ENCODE measurements around the gene KIF26B.

The KIF26B gene

DNA sequence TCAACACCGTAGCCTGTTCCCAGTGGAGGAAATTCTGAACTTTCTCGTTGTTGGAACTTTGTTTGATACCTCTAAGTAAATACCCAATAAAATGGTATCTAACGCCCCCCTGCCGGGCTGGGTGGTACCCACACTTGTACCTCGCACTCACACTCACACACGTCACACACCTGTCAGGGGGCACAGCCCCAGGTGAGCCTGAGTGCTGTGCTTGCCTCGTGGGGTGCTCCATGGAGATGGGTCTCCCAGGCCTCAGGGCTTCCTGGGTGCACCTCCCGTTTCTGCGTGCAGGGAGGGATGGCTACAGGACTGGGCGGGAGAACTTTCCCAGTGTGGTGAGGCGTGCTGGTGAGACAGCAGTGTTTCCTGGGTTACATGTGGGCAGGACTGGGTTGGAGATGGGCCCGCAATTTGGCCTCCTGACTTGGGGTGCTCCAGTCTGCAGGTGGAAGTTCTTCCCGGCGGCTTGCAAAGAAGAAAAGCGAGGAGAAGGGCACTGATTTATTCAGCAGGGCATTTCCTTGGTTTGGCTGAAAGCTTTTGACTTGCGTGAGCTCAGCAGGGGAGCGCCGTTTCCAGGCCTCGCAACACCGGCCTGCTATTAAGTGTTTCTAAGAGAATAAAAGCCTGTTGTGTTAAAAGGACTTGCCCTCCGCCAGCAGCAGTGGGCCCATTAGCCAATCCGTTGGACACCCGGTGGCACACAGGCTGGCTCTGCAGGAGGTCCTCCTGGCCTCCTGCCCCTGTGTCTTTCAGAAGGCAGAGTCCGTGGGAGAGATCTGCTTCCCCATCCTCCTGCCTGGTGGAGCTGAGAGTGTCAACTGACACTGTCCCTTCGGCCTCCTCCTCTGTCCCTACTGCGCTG, 79.7 kb downstream of the KIF26B start:
- no peak for DNase-seq (ENCODE audit: low read depth in 1 of 2, low spot score in 1 of 2)

DNA sequence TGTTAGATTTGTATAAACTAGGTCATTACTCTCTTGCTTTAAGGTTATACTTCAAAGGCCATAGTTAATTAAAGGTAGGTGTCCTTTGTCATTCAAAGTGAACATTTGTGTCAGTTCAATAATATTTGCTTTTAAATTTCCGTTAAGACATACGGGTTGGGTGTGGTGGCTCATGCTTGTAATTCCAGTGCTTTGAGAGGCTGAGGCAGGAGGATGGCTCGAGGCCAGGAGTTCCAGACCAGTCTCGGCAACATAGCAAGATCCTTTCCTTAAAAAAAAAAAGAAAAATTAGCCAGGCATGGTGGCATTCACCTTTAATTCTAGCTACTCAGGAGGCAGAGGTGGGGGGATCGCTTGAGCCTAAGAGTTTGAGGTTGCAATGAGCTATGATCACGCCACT, 80.4 kb downstream of the KIF26B start:
- no peak for DNase-seq (ENCODE audit: low read depth in 1 of 2, low spot score in 1 of 2)

DNA sequence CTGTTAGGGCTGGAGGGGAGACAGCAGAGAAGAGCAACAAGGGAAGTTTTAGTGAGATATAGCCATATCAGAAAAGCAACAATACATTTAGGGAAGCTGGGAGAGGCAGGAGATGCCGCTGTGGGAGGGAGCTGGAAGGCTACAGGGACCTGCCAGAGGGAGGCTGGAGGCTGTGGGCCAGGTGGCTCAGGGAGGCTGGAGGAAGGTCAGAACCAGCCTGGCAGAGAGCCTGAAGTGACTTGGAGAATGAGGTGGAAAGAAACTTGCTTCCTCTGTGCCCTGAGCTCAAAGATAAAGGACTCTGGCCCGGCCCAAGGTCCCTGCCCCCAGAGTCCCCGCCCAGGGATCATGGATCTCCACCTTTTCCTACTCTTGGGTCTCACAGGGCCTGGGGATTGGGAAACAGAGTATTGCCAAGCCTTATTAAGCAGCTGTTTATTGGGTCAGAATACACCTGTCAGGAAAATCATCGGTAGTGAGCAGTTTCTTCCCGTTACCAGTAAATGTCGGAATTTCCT, 85.9 kb downstream of the KIF26B start:
- DNase-seq (ENCODE audit: low read depth in 1 of 2, low spot score in 1 of 2) = no peak

DNA sequence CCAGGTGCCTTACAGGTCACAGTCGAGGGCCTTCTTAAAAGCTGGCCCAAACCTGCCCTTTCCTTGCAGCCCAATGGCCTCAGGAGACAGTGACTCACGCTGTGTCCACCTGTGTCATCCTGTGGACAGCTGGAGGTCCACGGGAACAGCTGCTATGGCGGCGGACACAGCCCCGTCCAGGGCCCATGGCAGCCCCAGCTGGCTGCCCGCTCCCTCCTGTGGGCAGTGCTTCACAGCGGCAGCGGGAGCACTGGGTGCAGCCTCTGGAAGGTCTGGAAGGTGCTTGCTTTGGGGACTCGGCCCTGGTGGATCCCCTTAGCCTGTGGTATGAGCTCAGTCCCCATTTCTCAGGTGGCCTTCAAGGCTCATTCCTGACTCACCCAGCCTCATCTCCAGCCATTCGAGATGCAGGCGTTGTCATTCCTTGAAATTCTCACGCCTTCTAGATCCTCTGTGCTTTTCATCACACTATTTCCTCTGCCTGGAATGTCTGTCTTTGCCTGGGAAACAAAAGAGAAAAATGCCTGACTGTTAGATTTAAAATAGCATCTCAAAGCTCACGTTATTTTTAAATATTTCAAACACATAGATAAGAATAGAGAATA, 86.8 kb downstream of the KIF26B start:
- DNase-seq (ENCODE audit: low read depth in 1 of 2, low spot score in 1 of 2) = no peak

DNA sequence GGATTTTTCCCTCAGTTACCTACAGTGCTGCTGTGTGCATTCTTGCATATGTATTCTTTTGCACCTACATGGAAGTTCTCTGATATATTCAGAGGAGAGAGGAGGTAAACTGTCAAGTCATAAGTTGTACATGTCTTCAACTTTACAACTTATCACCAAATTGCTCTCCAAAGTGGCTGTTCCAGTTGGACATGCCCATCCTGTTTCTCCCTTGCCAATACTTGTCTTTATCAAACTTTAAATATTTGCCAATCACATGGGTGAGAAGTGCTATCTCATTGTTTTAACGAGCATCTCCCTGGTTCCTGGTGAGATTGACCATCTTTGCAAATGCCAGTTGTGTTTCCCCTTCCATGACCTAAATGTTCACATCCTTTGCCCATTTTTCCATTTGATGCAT, 88.2 kb downstream of the KIF26B start:
- no peak for DNase-seq (ENCODE audit: low read depth in 1 of 2, low spot score in 1 of 2)

DNA sequence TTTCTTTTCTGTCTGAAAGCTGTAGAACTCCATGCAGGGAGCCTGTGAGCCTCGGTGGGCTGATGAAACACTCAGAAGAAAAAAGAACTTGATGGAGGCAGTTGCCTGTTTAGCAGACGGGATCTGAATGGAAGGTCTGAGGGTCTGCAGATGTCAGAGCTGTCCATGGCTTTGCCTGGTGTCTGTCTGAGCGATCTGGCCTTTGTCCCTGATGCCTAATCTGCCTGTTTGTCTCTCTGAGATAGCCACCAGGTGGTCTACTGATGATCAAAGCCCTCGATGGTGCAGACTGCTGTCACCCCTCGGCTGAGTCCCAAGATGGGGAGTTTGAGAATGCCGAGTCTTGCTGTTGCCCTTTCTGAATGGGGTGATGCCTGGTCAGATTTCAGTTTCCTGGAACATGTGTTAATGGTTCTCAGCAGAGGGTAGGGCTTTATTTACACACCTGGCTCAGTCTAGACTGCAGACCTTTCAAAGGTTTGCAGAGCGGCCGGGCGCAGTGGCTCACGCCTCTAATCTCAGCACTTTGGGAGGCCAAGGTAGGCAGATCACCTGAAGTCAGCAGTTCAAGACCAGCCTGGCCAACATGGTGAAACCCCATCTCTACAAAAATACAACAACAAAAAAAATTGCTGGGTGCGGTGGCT, 90.4 kb downstream of the KIF26B start:
- DNase-seq (ENCODE audit: low read depth in 1 of 2, low spot score in 1 of 2) = no peak

DNA sequence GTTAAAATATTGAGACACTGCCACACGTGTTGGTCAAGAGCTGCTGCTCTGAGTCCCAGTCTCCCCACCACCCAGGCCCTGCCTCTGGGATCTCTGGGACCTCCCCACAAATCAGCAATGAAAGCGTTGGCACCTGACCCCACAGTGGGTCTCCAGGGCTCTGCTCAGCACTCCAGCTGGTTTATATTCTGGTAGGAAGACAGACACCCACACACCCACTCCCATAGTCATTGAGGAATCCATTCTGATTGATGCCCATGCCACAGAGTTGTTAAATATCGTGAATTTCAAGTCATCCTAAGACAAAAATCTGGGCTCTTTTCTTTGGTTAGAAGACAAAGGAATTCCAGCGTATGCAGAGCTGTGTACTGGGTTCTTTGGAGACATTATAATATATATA, 91.6 kb downstream of the KIF26B start:
- no peak for DNase-seq (ENCODE audit: low read depth in 1 of 2, low spot score in 1 of 2)

DNA sequence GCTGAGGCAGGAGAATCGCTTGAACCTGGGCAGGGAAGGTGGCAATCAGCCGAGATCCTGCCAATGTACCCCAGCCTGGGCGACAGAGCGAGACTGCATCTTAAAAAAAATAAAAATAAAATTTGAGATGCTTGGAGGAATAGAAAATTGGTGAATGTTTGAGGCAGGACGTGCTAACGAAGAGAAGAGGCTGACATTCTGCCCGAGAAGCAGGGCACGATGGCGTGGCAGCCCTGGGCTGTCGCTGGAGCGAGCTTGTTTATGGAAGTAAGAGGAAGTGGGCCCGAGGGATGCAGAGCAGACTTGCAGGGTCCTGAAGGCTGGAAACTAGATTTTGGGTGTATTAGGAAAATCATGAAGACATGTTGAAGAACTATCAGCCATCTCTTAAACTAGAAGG, 92.6 kb downstream of the KIF26B start:
- no peak for DNase-seq (ENCODE audit: low read depth in 1 of 2, low spot score in 1 of 2)

DNA sequence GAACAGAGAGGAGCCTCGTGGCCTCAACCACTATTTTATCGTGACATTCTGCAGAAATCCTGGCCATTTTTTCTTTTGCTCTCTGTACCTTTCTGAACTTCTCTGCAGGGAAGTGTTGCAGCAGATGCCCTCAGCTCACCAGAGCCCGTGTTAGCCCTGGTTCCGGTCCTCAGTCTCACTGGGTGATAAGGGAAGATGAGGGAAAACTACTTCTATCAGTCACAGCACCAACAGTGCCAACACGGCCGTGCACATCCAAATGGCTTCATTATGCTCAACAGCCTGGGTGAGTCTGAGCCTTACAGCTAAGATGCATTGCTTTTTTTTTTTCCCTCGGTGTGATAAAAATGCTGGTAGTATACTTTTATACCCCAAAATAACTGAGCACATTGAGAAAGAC, 93.0 kb downstream of the KIF26B start:
- DNase-seq (ENCODE audit: low read depth in 1 of 2, low spot score in 1 of 2) = no peak

DNA sequence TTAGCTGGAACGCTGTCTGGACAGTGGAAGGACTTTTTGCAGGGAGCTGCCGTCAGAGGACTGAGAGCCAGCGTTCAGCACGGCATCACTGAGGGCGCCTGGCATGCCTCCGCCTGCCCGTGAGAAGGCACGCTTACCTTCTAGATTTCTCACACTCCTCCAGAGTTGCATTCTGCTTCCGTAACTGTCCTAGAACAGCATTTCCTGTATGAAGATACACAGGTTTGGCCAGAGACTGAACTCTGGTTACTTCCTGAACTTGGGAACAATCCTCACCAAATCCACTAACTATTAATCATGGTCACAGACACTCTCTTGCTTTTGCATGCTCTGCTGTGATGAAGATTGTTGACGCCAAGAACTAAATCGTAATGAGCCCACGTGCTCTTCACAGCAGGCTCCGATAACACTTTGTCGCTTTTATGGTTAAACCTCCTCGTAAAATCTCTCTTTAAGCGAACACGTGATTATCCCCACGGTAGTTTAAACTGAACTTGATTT, 93.5 kb downstream of the KIF26B start:
- no peak for DNase-seq (ENCODE audit: low read depth in 1 of 2, low spot score in 1 of 2)

DNA sequence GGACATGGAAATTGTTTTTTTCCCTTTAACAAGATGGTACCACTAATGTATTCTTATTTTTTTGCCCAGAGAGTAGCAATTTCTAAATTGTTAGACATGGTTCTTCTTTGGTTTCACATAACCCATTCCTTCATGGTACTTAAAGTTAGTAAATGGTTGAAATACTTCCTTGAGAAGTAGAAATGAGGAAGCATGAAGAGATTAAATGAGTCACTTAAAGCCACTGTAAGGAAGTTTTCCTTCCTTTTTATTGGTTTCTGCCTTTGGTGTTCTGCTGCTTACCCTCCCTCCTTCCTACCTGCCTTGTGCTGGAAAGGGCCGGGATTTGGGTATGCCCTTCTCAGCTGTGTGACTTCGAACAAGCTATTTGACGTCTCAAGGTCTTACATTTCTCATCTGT, 101.0 kb downstream of the KIF26B start:
- no peak for DNase-seq (ENCODE audit: low read depth in 1 of 2, low spot score in 1 of 2)

DNA sequence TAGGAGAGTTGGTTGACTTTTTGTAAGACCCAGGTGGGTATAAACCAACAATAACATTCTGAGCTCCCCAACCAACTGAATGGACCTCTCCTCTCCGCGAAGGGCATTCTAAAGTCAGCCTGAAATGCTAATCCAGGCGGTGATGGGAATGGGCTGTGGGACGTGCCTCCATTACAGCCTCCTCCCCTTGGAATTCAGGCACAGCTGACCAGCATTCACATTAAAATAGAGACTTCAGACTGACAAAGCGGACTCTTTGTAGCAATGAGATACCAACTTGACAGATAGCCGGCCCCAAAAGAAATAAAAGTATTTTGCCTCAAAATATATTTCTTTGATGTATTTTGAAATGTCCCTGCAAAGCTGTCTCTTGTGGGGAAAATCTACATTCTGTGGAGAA, 101.7 kb downstream of the KIF26B start:
- no peak for DNase-seq (ENCODE audit: low read depth in 1 of 2, low spot score in 1 of 2)

DNA sequence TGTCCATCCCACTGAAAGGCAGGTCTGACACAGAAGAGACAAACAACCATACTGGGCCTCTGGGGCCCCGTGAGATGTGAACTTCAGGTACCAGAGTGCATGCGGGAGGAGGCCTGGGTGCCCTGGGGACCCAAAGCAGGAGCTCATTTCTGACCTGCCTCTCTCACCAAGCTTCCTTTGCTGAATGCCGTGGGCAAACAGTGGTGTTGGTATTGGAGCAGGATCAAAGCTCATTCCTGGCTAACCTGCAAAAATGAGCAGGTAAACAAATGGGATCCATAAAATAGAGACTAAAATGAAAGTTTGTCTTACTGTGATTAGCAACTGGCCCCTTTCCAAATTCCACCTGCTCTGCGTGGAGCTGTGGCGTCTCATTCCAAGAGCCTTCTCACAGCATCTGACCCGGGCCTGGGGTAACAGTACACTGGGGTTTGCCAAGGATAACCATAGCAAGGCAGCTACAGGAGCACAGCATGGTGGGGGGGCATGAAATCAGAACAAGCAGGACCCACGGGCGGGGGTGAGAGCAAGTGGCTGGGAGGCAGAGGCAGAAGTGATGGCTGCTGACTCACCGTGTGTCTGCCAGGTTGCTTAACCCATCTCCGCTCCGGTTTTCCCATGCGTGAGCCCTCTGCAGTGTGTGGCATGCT, 103.6 kb downstream of the KIF26B start:
- DNase-seq (ENCODE audit: low read depth in 1 of 2, low spot score in 1 of 2) = no peak

DNA sequence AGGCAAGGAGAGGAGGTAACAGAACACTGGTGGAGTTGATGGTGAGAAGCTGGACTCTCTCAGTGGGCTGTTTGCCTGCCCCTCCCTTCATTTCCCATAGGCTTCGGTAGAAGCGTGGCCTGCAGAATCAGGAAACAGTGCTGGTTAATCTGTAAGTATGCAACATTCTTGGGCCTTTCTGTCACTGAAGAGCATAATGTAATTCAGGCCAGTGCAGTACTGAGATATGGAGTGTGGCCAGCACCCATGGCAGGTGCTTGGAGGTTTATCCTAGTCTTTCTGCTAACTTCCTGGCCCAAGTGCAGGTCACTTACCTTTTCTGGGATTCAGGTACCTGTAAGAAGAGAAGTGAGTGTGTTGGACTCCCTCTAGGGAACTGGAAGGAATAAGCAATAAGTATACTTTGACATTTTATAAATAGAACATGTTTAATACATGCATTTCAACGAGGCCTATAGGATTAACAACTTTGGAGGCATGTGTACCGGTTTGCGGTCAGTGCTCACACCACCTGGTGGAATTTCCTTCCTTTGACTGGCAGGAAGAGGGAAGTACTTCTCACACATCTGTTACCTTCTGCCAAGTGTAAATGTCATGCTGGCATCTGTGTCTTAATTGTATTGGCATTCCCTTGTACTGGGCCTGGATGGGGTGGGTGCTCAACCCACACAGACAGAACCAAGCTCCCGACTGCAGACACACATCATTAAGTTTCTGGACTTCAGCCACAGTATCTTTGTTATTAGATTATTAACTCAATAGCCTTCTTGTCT, 105.5 kb downstream of the KIF26B start:
- no peak for DNase-seq (ENCODE audit: low read depth in 1 of 2, low spot score in 1 of 2)

DNA sequence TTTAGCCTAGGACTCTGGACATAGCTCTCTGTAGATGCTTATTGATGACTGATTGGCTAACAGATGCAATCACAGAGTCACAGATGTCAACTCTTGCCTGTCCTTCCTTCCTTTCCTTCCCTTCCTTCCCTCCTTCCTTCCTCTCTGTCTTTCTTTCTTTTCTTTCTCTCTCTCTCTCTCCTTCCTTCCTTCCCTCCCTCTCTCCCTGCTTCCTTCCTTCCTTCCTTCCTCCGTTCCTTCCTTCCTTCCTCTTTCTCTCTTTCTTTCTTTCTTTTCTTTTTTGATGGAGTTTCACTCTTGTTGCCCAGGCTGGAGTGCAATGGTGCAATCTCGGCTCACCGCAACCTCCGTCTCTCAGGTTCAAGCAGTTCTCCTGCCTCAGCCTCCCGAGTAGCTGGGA, 106.1 kb downstream of the KIF26B start:
- DNase-seq (ENCODE audit: low read depth in 1 of 2, low spot score in 1 of 2) = no peak

DNA sequence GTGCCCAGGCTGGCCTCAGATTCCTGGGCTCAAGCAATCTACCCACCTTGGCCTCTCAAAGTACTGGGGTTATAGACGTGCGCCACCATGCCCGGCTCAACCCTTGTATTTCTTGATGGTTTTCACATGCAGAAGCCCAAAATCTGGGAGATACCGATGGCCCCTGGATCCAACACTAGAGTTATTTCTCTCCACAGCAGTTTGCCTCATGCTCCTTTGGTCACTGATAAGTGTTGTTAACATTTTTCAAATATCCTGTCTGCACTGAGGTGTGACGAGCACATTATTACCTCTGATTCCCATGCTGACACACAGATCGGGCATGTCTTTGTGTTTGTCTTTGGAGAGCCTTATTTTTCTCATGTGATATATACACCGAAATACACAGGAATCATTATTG, 107.0 kb downstream of the KIF26B start:
- DNase-seq (ENCODE audit: low read depth in 1 of 2, low spot score in 1 of 2) = no peak

DNA sequence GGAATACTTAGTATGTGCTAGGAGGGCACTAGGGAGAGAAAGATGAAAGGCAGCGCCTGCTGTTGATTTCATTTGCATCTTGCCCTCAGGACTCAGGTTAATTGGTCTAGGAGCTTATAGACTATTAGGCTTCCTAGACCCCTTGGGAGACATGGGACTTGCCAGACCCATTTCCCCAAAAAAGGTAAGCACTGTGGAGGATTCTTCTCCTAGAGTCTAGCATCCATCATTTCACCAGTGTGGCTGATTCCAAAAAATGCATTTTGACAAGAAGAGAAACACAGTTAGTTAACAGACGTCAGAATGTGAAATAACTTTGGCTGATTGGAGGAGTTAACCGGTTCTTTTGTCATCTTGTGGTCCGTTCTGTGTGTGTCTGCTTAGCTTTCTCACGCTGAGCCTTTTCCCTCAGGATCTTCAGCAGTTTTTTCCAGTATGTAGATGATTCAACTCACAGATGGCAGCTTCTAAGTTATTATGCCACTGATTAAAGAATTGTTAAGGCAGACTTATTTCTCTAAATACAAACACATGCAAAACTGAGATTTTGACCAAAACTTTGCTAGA, 108.8 kb downstream of the KIF26B start:
- DNase-seq (ENCODE audit: low read depth in 1 of 2, low spot score in 1 of 2) = no peak

DNA sequence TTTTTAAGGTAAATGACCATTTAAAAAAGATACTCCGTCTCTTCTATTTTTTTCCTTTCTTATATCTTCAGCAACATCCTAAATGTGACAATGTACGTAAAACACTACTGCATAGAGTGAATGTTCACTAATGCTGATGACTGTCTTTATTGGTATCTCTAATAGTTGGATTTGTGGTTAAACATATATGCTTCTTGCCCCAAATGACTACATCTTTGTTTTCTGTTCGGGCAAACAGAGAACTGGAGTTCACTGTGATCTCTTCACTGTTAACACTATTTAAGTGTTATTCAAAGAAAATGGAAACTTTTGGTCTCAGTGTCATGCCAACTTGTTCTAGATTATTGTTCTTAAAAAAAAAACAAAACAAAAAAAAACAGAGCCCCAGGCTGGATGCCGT, 109.4 kb downstream of the KIF26B start:
- no peak for DNase-seq (ENCODE audit: low read depth in 1 of 2, low spot score in 1 of 2)

DNA sequence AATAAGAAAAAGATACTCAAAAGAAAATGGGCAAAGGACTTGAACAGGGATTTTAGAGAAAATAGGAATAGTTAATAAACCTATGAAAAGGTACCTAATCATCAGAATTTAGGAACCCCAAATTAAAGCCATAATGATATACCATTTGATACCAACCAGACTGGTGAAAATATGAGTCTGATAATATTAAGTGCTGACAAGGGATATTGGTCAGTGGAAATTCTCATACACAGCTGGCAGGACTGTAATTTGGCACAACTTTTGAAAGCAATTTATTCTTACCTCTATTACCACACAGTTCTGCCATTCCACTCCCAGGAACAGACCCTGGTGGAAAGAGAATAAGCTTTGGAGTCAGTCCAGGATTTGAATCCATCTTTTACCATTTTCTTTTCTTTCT, 111.3 kb downstream of the KIF26B start:
- no peak for DNase-seq (ENCODE audit: low read depth in 1 of 2, low spot score in 1 of 2)

DNA sequence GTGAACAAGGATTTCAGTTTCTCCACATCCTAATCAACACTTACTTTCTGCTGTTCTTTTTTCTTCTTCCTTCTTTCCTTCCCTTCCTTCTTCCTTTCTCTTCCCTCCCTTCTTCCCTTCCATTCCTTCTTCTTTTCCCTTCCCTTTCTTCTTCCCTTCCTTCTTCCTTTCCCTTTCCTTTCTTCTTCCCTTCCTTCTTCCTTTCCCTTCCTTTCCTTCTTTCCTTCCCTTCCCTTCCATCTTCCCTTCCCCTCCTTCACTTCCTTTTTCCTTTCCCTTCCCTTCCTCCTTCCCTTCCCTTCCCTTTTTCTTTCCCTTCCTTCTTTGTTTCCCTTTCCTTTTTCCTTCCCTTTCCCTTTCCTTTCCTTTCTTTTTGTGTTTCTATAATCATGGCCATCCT, 115.3 kb downstream of the KIF26B start:
- DNase-seq (ENCODE audit: low read depth in 1 of 2, low spot score in 1 of 2) = no peak

All from stimulated activated CD4-positive, alpha-beta T cell treated with anti-CD3 and anti-CD28 coated beads, Interleukin-15, amount 100 ng/mL, for 1 hour (primary cell).